ENCODE measurements around the gene ZNF787. TPM values are rescaled to one million over a fixed set of nuclear protein-coding genes. Genes with fewer than 3 reads are reported as not detected.
A peak's percentile ranks its signal among the peaks of the same experiment; 100 is the strongest.

ZNF787 gene
- total and polyA plus RNA-seq, 2 of the 13 experiments (the other 11 are each of a cell fraction or from before 2014, with no cell fraction given) = 15.1 to 42.8 TPM

- TF ChIP-seq ZNF609 (CRISPR knock-in tag; IDR thresholded peaks at IDR 0.05; ENCODE audit: borderline replicate concordance) (no peak), SRSF4 (IDR thresholded peaks at IDR 0.05; ENCODE audit: low read depth, low read length, poor library complexity, severe bottlenecking) (no peak), ZNF326 (CRISPR knock-in tag; IDR thresholded peaks at IDR 0.05; ENCODE audit: borderline replicate concordance) (no peak), RARG (CRISPR knock-in tag; IDR thresholded peaks at IDR 0.05; ENCODE audit: low read depth) (no peak), CBFB (CRISPR knock-in tag; IDR thresholded peaks at IDR 0.05) (peak; percentile 60; the same call in 1 of the 2 replicates), SP1 (IDR thresholded peaks at IDR 0.05) (no peak), SP1 (CRISPR knock-in tag; IDR thresholded peaks at IDR 0.05) (no peak; the same call in 1 of the 2 replicates), E2F2 (CRISPR knock-in tag; IDR thresholded peaks at IDR 0.05; ENCODE audit: borderline replicate concordance) (peak; percentile 37; the same call in 1 of the 2 replicates), YEATS2 (CRISPR knock-in tag; IDR thresholded peaks at IDR 0.05; ENCODE audit: borderline replicate concordance) (peak; percentile 83; the same call in 1 of the 2 replicates), ZBED4 (CRISPR knock-in tag; IDR thresholded peaks at IDR 0.05; ENCODE audit: borderline replicate concordance) (no peak), ZEB1 (IDR thresholded peaks at IDR 0.05; ENCODE audit: insufficient replicate concordance, low read depth) (no peak), ATF5 (CRISPR knock-in tag; IDR thresholded peaks at IDR 0.05; ENCODE audit: low read depth) (no peak), ZFP36 (IDR thresholded peaks at IDR 0.05; ENCODE audit: borderline replicate concordance, low read depth, low read length, partially characterized antibody) (no peak), SKIL (CRISPR knock-in tag; IDR thresholded peaks at IDR 0.05; ENCODE audit: borderline replicate concordance) (no peak), HNRNPH1 (optimal IDR thresholded peaks at IDR 0.05; ENCODE audit: low read depth, low read length) (no peak)
Observed at GRCh38 chr19:56140583-56141416, 19.7 kb upstream of the ZNF787 start, which contains the start of gene ZNF444 (continued).

All from HepG2 (cell line).